H1 (cell line): ENCODE data around the gene PSMG2. TPM values are rescaled to one million over a fixed set of nuclear protein-coding genes. Genes with fewer than 3 reads are reported as not detected.

ENCODE experiments used
- CTCF ChIA-PET: fragments of 300-600 bp; sonication (Branson Sonifier 250); formaldehyde crosslinking; loops from one replicate; lab custom pipeline; 2021; ENCODE audit not compliant: partially characterized antibody; lab: Charles Lee
- POLR2A ChIA-PET: fragments of 300-600 bp; sonication (Branson Sonifier 250); formaldehyde crosslinking; loops from one replicate; lab custom pipeline; 2021; ENCODE audit warnings: inconsistent platforms; ENCODE audit not compliant: partially characterized antibody; lab: Charles Lee
- DNase-seq, 2 experiments: peaks; one replicate each; pipeline versions ENCODE4 v3.0.0 to v3.0.0-alpha.2; 2010 to 2022; ENCODE audit warnings: low spot score in 2 of 2, low read depth in 1 of 2, mixed read lengths in 1 of 2
- FAIRE-seq: peaks from 2 replicates; lab custom pipeline; 2011; peaks lifted over from hg19 to GRCh38; lab: Jason Lieb, UNC
- H2AFZ ChIP-seq: 2 replicates; pipeline ENCODE4 v1.8.1; 2012; ENCODE audit warnings: low read length, inconsistent platforms
- H2AK5ac ChIP-seq: 2 replicates; pipeline ENCODE4 v1.6.1; 2013; ENCODE audit warnings: low read depth, low read length
- H2BK120ac ChIP-seq: replicated peaks from 2 replicates; pipeline ENCODE3; 2013; ENCODE audit warnings: low read depth, low read length, inconsistent platforms
- H2BK12ac ChIP-seq: 2 replicates; pipeline ENCODE4 v1.6.1; 2013; ENCODE audit warnings: low read depth, low read length
- H2BK15ac ChIP-seq: 2 replicates; pipeline ENCODE4 v1.6.1; 2013; ENCODE audit warnings: low read length
- H2BK20ac ChIP-seq: 2 replicates; pipeline ENCODE4 v1.6.1; 2013; ENCODE audit warnings: low read length
- H2BK5ac ChIP-seq: 2 replicates; pipeline ENCODE4 v1.6.1; 2013; ENCODE audit warnings: low read depth, low read length
- H3K14ac ChIP-seq: 2 replicates; pipeline ENCODE4 v1.6.1; 2013; ENCODE audit warnings: inconsistent platforms; ENCODE audit not compliant: insufficient read length
- H3K18ac ChIP-seq: 2 replicates; pipeline ENCODE4 v1.6.1; 2013; ENCODE audit warnings: low read length; ENCODE audit errors: extremely low read depth
- H3K23ac ChIP-seq: 2 replicates; pipeline ENCODE4 v1.6.1; 2013; ENCODE audit warnings: inconsistent platforms; ENCODE audit not compliant: insufficient read length
- H3K23me2 ChIP-seq: 2 replicates; pipeline ENCODE4 v1.6.1; 2013; ENCODE audit warnings: low read depth, low read length
- H3K27ac ChIP-seq: 2 replicates; pipeline ENCODE4 v1.6.1; 2011; ENCODE audit warnings: low read depth, low read length, inconsistent platforms
- H3K27me3 ChIP-seq, 4 experiments: replicated peaks in 1 of 4; 1 replicate in 1 of 4; 2 replicates in 3 of 4; pipeline versions ENCODE4 v1.6.1 to v1.8.1; 2011 to 2013; ENCODE audit warnings: low read length in 3 of 4, mild to moderate bottlenecking in 3 of 4, inconsistent platforms in 2 of 4, mixed read lengths in 2 of 4, moderate library complexity in 1 of 4; ENCODE audit not compliant: control insufficient read depth in 3 of 4, insufficient read depth in 3 of 4; ENCODE audit errors: extremely low read depth in 1 of 4
- H3K36me3 ChIP-seq, 4 experiments: 2 replicates each; pipeline versions ENCODE4 v1.6.1 to v1.8.1; 2011 to 2013; ENCODE audit warnings: mild to moderate bottlenecking in 4 of 4, low read length in 3 of 4, moderate library complexity in 2 of 4, control low read depth in 1 of 4, inconsistent platforms in 1 of 4; ENCODE audit not compliant: insufficient read depth in 4 of 4, control insufficient read depth in 2 of 4
- H3K4ac ChIP-seq: replicated peaks from 2 replicates; pipeline ENCODE3; 2013; ENCODE audit warnings: low read length, low read depth, mixed read lengths, inconsistent platforms; ENCODE audit not compliant: insufficient read length
- H3K4me1 ChIP-seq, 4 experiments: replicated peaks in 1 of 4; 1 replicate in 1 of 4; 2 replicates in 3 of 4; pipeline versions ENCODE4 v1.6.1 to v1.8.1; 2011 to 2013; ENCODE audit warnings: low read length in 3 of 4, inconsistent platforms in 2 of 4, mixed read lengths in 1 of 4; ENCODE audit not compliant: insufficient read depth in 4 of 4, control insufficient read depth in 3 of 4
- H3K4me2 ChIP-seq, 2 experiments: 2 replicates each; pipeline versions ENCODE4 v1.6.1 to v1.8.1; 2011 to 2013; ENCODE audit warnings: low read depth in 2 of 2, low read length in 2 of 2, control low read depth in 1 of 2, inconsistent platforms in 1 of 2, mild to moderate bottlenecking in 1 of 2; ENCODE audit not compliant: insufficient read depth in 1 of 2
- H3K4me3 ChIP-seq, 4 experiments: fragments of 200-600, 300-600 bp in 1 of 4; sonication (generic), shearing (Covaris generic), sonication (Bioruptor Twin) in 1 of 4; 2 replicates each; pipeline versions ENCODE4 v1.5.1 to v1.8.1; 2011 to 2016; ENCODE audit warnings: low read length in 4 of 4, low read depth in 3 of 4, control low read depth in 2 of 4, inconsistent platforms in 2 of 4, mild to moderate bottlenecking in 2 of 4, mixed read lengths in 1 of 4, moderate library complexity in 1 of 4; ENCODE audit not compliant: insufficient read depth in 2 of 4; ENCODE audit errors: extremely low read depth in 1 of 4
- H3K56ac ChIP-seq: replicated peaks from 2 replicates; pipeline ENCODE3; 2013; ENCODE audit warnings: low read depth, mild to moderate bottlenecking, mixed read lengths, low read length, inconsistent platforms; ENCODE audit not compliant: insufficient read length
- H3K79me1 ChIP-seq: 2 replicates; pipeline ENCODE4 v1.6.1; 2013; ENCODE audit warnings: low read depth, low read length, control low read depth
- H3K79me2 ChIP-seq, 2 experiments: 2 replicates each; pipeline versions ENCODE4 v1.6.1 to v1.8.1; 2012 to 2013; ENCODE audit warnings: low read length in 2 of 2, mild to moderate bottlenecking in 2 of 2, inconsistent platforms in 1 of 2; ENCODE audit not compliant: insufficient read depth in 2 of 2, control insufficient read depth in 1 of 2
- H3K9ac ChIP-seq, 4 experiments: replicated peaks in 1 of 4; 1 replicate in 1 of 4; 2 replicates in 3 of 4; pipeline versions ENCODE4 v1.6.1 to v1.8.1; 2011 to 2013; ENCODE audit warnings: low read depth in 3 of 4, low read length in 3 of 4, control low read depth in 2 of 4, mild to moderate bottlenecking in 2 of 4, moderate library complexity in 2 of 4, inconsistent platforms in 1 of 4; ENCODE audit errors: extremely low read depth in 1 of 4
- H3K9me3 ChIP-seq, 2 experiments: 2 replicates each; pipeline versions ENCODE4 v1.6.1 to v1.8.1; 2012 to 2013; ENCODE audit warnings: mild to moderate bottlenecking in 2 of 2, moderate library complexity in 2 of 2, control low read depth in 1 of 2, inconsistent platforms in 1 of 2, low read depth in 1 of 2, low read length in 1 of 2, mixed read lengths in 1 of 2; ENCODE audit not compliant: insufficient read depth in 2 of 2
- H4K20me1 ChIP-seq, 2 experiments: replicated peaks in 1 of 2; 2 replicates each; pipeline versions ENCODE3 to v1.8.1; 2011 to 2013; ENCODE audit warnings: inconsistent platforms in 2 of 2, low read length in 2 of 2, mild to moderate bottlenecking in 1 of 2; ENCODE audit not compliant: insufficient read depth in 2 of 2, control insufficient read depth in 1 of 2
- H4K5ac ChIP-seq: 2 replicates; pipeline ENCODE4 v1.6.1; 2013; ENCODE audit warnings: low read length, low read depth, mixed read lengths, inconsistent platforms; ENCODE audit not compliant: insufficient read length
- H4K8ac ChIP-seq: 2 replicates; pipeline ENCODE4 v1.8.0; 2013; ENCODE audit warnings: mild to moderate bottlenecking, moderate library complexity, low read length, inconsistent platforms; ENCODE audit not compliant: insufficient read depth; ENCODE audit errors: extremely low read depth
- H4K91ac ChIP-seq: replicated peaks from 2 replicates; pipeline ENCODE3; 2013; ENCODE audit warnings: low read length, mixed read lengths, inconsistent platforms; ENCODE audit not compliant: insufficient read length
- CHD1 ChIP-seq: IDR thresholded peaks from 2 replicates; pipeline ENCODE4 v1.6.1; 2012; ENCODE audit warnings: low read depth, low read length, improper control_type of control experiment
- JUN ChIP-seq: IDR thresholded peaks from 2 replicates; pipeline ENCODE4 v1.6.1; 2011; ENCODE audit warnings: low read depth, mild to moderate bottlenecking, improper control_type of control experiment, low read length
- JUND ChIP-seq: IDR thresholded peaks from 2 replicates; pipeline ENCODE4 v1.6.1; 2011; ENCODE audit warnings: mild to moderate bottlenecking, improper control_type of control experiment, low read length
- MAFK ChIP-seq: IDR thresholded peaks from 2 replicates; pipeline ENCODE4 v1.6.1; 2012; ENCODE audit warnings: low read depth, mild to moderate bottlenecking, improper control_type of control experiment, low read length
- RBBP5 ChIP-seq: IDR thresholded peaks from 2 replicates; pipeline ENCODE4 v1.7.1; 2012; ENCODE audit warnings: low read depth, mild to moderate bottlenecking, inconsistent platforms, low read length, moderate library complexity, borderline replicate concordance
- RFX5 ChIP-seq: IDR thresholded peaks from 2 replicates; pipeline ENCODE4 v1.6.1; 2011; ENCODE audit warnings: low read depth, low read length, improper control_type of control experiment, borderline replicate concordance
- SIRT6 ChIP-seq: IDR thresholded peaks from one replicate; pipeline ENCODE4 v1.7.1; 2012; ENCODE audit warnings: low read length, inconsistent platforms
- SP4 ChIP-seq: IDR thresholded peaks from 2 replicates; pipeline ENCODE4 v1.6.1; 2012; ENCODE audit warnings: low read length, inconsistent platforms
- TBP ChIP-seq: IDR thresholded peaks from 2 replicates; pipeline ENCODE4 v1.6.1; 2011; ENCODE audit warnings: low read depth, low read length, improper control_type of control experiment
- TEAD4 ChIP-seq: IDR thresholded peaks from 2 replicates; pipeline ENCODE4 v1.6.1; 2012; ENCODE audit warnings: low read depth, low read length, inconsistent platforms, mixed read lengths
- WGBS, 2 experiments: shearing (Covaris generic) in 1 of 2; methylation state at CpG; one replicate each; pipeline versions ENCODE4 v1.1.6 to v1.1.7; 2013 to 2015; ENCODE audit warnings: low lambda C conversion rate in 2 of 2, mixed read lengths in 2 of 2, inconsistent platforms in 1 of 2, low coverage in 1 of 2, missing lambda C conversion rate in 1 of 2; ENCODE audit not compliant: insufficient replicate concordance in 2 of 2, insufficient coverage in 1 of 2, insufficient read length in 1 of 2; ENCODE audit errors: extremely low coverage in 1 of 2, missing lambda C conversion rate in 1 of 2; 5-methylcytosine and 5-hydroxymethylcytosine counted together
- polyA plus RNA-seq, 7 experiments: library from polyadenylated mRNA; depleted of rRNA in 3 of 7; stranded (reverse) in 5 of 7; unstranded in 2 of 7; fragments of >200 nt in 5 of 7; fragments of 200-250 nt in 2 of 7; gene quantifications; 1 replicate in 5 of 7; 2 replicates in 1 of 7; 4 replicates in 1 of 7; pipeline versions ENCODE4 v1.2.1 to v1.2.3, GENCODE V29; 2011 to 2013; ENCODE audit warnings: missing spikeins in 2 of 7, mixed read lengths in 2 of 7
- total RNA-seq: library from RNA; stranded (reverse); fragmentation: NEBNext Ultra II Directional; extraction: Animal tissue kit (Norgen Biotek cat#: 25700); gene quantifications from 2 replicates; pipeline ENCODE4 v1.2.1, GENCODE V29; 2021
- TF ChIP-seq, protein P1 (sequence below), 3 experiments: IDR thresholded peaks; 1 replicate in 2 of 3; 2 replicates in 1 of 3; pipeline versions ENCODE4 v1.5.1 to v1.6.1; 2011; ENCODE audit warnings: low read length in 3 of 3, mild to moderate bottlenecking in 3 of 3, inconsistent platforms in 2 of 3, low read depth in 1 of 3, moderate library complexity in 1 of 3; ENCODE audit not compliant: insufficient read depth in 1 of 3; ENCODE audit errors: control extremely low read depth in 1 of 3

PSMG2 gene
- total and polyA plus RNA-seq, 2 of the 8 experiments (the other 6 are each of a cell fraction or from before 2014, with no cell fraction given): 52.9 to 79.3 TPM

DNA sequence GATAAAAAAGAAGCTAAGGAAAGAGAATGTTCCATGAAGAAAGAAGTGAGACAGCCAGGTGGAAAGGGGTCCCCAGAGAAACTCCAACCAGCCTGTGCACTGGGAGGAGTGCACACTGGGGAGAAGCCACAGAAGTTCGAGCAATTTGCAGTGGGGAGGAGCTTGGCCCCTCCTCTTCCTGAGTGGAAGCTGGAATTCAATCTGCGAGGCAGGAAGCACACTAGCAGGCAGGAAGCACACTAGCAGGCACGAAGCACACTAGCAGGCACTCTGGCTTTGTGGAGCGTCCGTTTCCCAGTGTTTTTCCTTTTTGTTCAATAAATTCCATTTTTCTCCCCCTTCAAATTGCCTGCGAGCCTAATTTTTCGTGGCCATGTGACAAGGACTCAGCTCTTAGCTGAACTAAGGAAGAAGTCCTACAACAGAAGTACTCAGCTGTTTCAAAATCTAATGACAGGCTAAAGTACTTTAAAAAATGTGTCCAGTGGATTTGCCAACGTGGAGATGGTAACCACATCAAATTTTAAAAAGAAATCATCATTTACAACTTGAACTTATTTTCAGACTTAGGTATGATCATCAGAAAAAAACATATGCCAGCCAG is 23.6 kb upstream of the PSMG2 start:
- Histone ChIP-seq H3K36me3 (peaks cover 4 to 30% (median 13%) of the 10 kb centered on the region in 4 experiments; a peak in 7 of 8 replicates), H2BK12ac (no peak overlapping the region), H3K18ac (no peak overlapping the region), H3K4me2 (no peak overlapping the region), H3K14ac (no peak overlapping the region), H2BK15ac (no peak overlapping the region), H3K4me3 (no peak overlapping the region), H3K4ac (no peak overlapping the region), H3K23ac (no peak overlapping the region), H2BK5ac (no peak overlapping the region), H2BK20ac (no peak overlapping the region), H3K79me2 (no peaks in the 10 kb centered on the region), H4K20me1 (peaks cover 0 to 2% of the 10 kb centered on the region in 2 experiments), H3K23me2 (no peaks in the 10 kb centered on the region; the same call in 1 of the 2 replicates), H3K27ac (no peak overlapping the region), H2AFZ (no peak overlapping the region), H3K56ac (no peak overlapping the region), H2AK5ac (no peak overlapping the region), H3K9ac (no peak overlapping the region), H3K9me3 (no peaks in the 10 kb centered on the region), H3K27me3 (no peaks in the 10 kb centered on the region), H3K79me1 (no peaks in the 10 kb centered on the region), H4K91ac (no peak overlapping the region), H2BK120ac (no peak overlapping the region), H4K8ac (no peak overlapping the region), H3K4me1 (no peaks in the 10 kb centered on the region), H4K5ac (no peak overlapping the region)
- ChIA-PET CTCF (no interaction called here), POLR2A (interaction anchor here (1.5 kb wide), 1 partner anchor 13 kb away, joined by 4 read pairs; no protein-coding TSS in a partner anchor)
- FAIRE-seq: no peak
- WGBS, 2 experiments: 90% methylated on average over 8 of the region's 8 CpGs; no CpG with 5 or more reads in 1 of the 2 experiments
- DNase-seq: no peak
- TF ChIP-seq CHD1 (no peak), TEAD4 (no peak), JUND (no peak), RBBP5 (no peak), SP4 (no peak), JUN (no peak), TBP (no peak), SIRT6 (no peak), RFX5 (no peak), MAFK (no peak)
- TF ChIP-seq, protein P1, sequence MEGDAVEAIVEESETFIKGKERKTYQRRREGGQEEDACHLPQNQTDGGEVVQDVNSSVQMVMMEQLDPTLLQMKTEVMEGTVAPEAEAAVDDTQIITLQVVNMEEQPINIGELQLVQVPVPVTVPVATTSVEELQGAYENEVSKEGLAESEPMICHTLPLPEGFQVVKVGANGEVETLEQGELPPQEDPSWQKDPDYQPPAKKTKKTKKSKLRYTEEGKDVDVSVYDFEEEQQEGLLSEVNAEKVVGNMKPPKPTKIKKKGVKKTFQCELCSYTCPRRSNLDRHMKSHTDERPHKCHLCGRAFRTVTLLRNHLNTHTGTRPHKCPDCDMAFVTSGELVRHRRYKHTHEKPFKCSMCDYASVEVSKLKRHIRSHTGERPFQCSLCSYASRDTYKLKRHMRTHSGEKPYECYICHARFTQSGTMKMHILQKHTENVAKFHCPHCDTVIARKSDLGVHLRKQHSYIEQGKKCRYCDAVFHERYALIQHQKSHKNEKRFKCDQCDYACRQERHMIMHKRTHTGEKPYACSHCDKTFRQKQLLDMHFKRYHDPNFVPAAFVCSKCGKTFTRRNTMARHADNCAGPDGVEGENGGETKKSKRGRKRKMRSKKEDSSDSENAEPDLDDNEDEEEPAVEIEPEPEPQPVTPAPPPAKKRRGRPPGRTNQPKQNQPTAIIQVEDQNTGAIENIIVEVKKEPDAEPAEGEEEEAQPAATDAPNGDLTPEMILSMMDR (IDR thresholded peaks at IDR 0.05; ENCODE audit: control extremely low read depth in 1 of 3, insufficient read depth in 1 of 3, low read depth in 1 of 3, low read length in 3 of 3): no peak
